Ovary (tissue), 9 donors: ENCODE results near the gene PLK5. TPM values are rescaled to one million over a fixed set of nuclear protein-coding genes. Genes with fewer than 3 reads are reported as not detected.

Experiments used
- DNase-seq, 5 donors: peaks; one replicate each; pipeline ENCODE4 v3.0.0-alpha.2; 2019 to 2020
- H3K27ac ChIP-seq, 2 donors: fragments of 200-600 bp; one replicate each; pipeline versions ENCODE4 v1.5.1 to v1.8.0; 2019 to 2022
- H3K27me3 ChIP-seq: fragments of 200-600 bp; one replicate; pipeline ENCODE4 v1.8.0; 2022
- H3K36me3 ChIP-seq: fragments of 200-600 bp; sonication (generic); one replicate; pipeline ENCODE4 v1.5.1; 2019
- H3K4me1 ChIP-seq: one replicate; pipeline ENCODE4 v1.8.1; 2013; ENCODE audit warnings: mild to moderate bottlenecking, moderate library complexity; ENCODE audit not compliant: insufficient read depth
- H3K4me3 ChIP-seq: fragments of 200-600 bp; sonication (generic); one replicate; pipeline ENCODE4 v1.5.1; 2017
- H3K9me3 ChIP-seq, 2 donors: fragments of 200-600 bp in 1 of 2; sonication (generic) in 1 of 2; one replicate each; pipeline versions ENCODE4 v1.5.1 to v1.8.1; 2013 to 2019; ENCODE audit warnings: mild to moderate bottlenecking in 1 of 2, moderate library complexity in 1 of 2
- CTCF ChIP-seq, 3 donors: fragments of 450-650 bp in 2 of 3; fragments of 200-600 bp in 1 of 3; IDR thresholded peaks; one replicate each; pipeline versions ENCODE4 v1.5.1 to v1.8.0; 2016 to 2022; ENCODE audit warnings: antibody characterized with exemption in 3 of 3, mild to moderate bottlenecking in 1 of 3
- EP300 ChIP-seq: sonication (generic); formaldehyde crosslinking; IDR thresholded peaks from one replicate; pipeline ENCODE4 v1.6.1; 2017; ENCODE audit warnings: antibody characterized with exemption
- POLR2A ChIP-seq: fragments of 450-650 bp; IDR thresholded peaks from one replicate; pipeline ENCODE4 v1.6.1; 2017; ENCODE audit warnings: antibody characterized with exemption, mild to moderate bottlenecking, moderate library complexity
- WGBS, 3 donors: extraction: QIAGEN DNeasy Blood & Tissue Kit in 1 of 3; methylation state at CpG; one replicate each; pipeline versions ENCODE4 v1.1.5 to v1.1.7; 2013 to 2017; 5-methylcytosine and 5-hydroxymethylcytosine counted together
- intact Hi-C, 4 donors: fragments of 100-400 bp; cut with DNase I; formaldehyde crosslinking; loops; one replicate each; pipeline versions ENCODE4 v1.11.0 to v1.15.1; 2022 to 2023
- polyA plus RNA-seq, 2 donors: library from polyadenylated mRNA; stranded (reverse); fragments of 200-250 nt in 1 of 2; fragments of 350-450 nt in 1 of 2; fragmentation: Illumina TruSeq in 1 of 2; extraction: RNeasy Lipid Tissue Mini Kit (QIAGEN cat#74804) in 1 of 2; gene quantifications; one replicate each; pipeline ENCODE4 v1.2.3, GENCODE V29; 2013 to 2014
- total RNA-seq, 7 donors: library from RNA; depleted of rRNA in 2 of 7; stranded (reverse); fragments of >200 nt in 2 of 7; fragmentation: NEBNext Ultra II Directional in 3 of 7; extraction: Animal tissue kit (Norgen Biotek cat#: 25700) in 3 of 7; gene quantifications; one replicate each; pipeline versions ENCODE4 v1.1.0 to v1.2.4, GENCODE V29; 2016 to 2023
- donor health status: DM: no; HTN: no; CAD: no; lungs with moderate emphysema.
- donor health status: DM: no; HTN: no; CAD: no.
- donor health status: Bipolar disorder and iron deficiency.
- donor health status: DM: yes; HTN: yes; CAD: no.
- donor health status: DM: no; HTN: no; CAD: no.
- donor health status: DM: yes; HTN: yes; CAD: no.

PLK5 gene
- total and polyA plus RNA-seq, 9 donors: 0.11 to 1.1 (median 0.65) TPM; not detected in 5

- Histone ChIP-seq H3K36me3 (no peaks in the 10 kb centered on the region), H3K4me3 (peak overlapping the region; percentile 38), H3K9me3 (no peaks in the 10 kb centered on the region), H3K27me3 (peaks cover 3% of the 10 kb centered on the region), H3K4me1 (peaks cover 2% of the 10 kb centered on the region), H3K27ac (peak overlapping the region in 1 of 2 donors; percentile 17)
- TF ChIP-seq POLR2A: no peak
- DNase-seq: no peak
- WGBS, 3 donors: 21 to 28% (median 25%) methylated on average over 12 of the region's 12 CpGs
- intact Hi-C loops: no loop called here
Measured at GRCh38 chr19:1508507-1508856, 15.4 kb upstream of the PLK5 start.

GRCh38 chr19:1509602-1510441 lies 14.1 kb upstream of the PLK5 start:
- Histone ChIP-seq H3K9me3 (no peaks in the 10 kb centered on the region), H3K4me1 (peaks cover 2% of the 10 kb centered on the region), H3K27me3 (peaks cover under 1% of the 10 kb centered on the region), H3K27ac (no peak overlapping the region), H3K36me3 (no peaks in the 10 kb centered on the region), H3K4me3 (no peak overlapping the region)
- WGBS, 3 donors: 40 to 51% (median 43%) methylated on average over 11 of the region's 11 CpGs
- intact Hi-C loops: no loop called here
- no peak for DNase-seq
- TF ChIP-seq CTCF (IDR thresholded peaks at IDR 0.05) (no peak), POLR2A (no peak), EP300 (no peak)

GRCh38 chr19:1510442-1510806 lies 13.5 kb upstream of the PLK5 start:
- Histone ChIP-seq H3K4me1 (peaks cover 2% of the 10 kb centered on the region), H3K9me3 (no peaks in the 10 kb centered on the region), H3K27ac (no peak overlapping the region), H3K27me3 (peaks cover 5% of the 10 kb centered on the region), H3K4me3 (no peak overlapping the region), H3K36me3 (no peaks in the 10 kb centered on the region)
- DNase-seq: no peak
- intact Hi-C loops: no loop called here
- TF ChIP-seq EP300 (no peak), POLR2A (no peak), CTCF (IDR thresholded peaks at IDR 0.05) (no peak)
- 0 to 14% (median 13%) methylated on average over 3 to 25 of the region's 25 CpGs for whole genome bisulfite sequencing, 3 donors

- peaks cover 5% of the 10 kb centered on the region for H3K27me3 ChIP-seq
- 28 to 41% (median 35%) methylated on average over 8 to 9 of the region's 9 CpGs for WGBS, 3 donors
- intact Hi-C loops: no loop called here
- no peak overlapping the region for H3K27ac ChIP-seq
- no peaks in the 10 kb centered on the region for H3K9me3 ChIP-seq
- H3K36me3 ChIP-seq: no peaks in the 10 kb centered on the region
- H3K4me1 ChIP-seq: peaks cover 2% of the 10 kb centered on the region
- TF ChIP-seq EP300: no peak
- TF ChIP-seq CTCF (IDR thresholded peaks at IDR 0.05): no peak
- no peak for TF ChIP-seq POLR2A
- no peak for DNase-seq
- H3K4me3 ChIP-seq: no peak overlapping the region
Measured at GRCh38 chr19:1510807-1511206, 13.1 kb upstream of the PLK5 start.
